ENCODE results near the gene RBM3. TPM values are rescaled to one million over a fixed set of nuclear protein-coding genes. Genes with fewer than 3 reads are reported as not detected.

The RBM3 gene
- total RNA-seq, 1 donor from 2014 or later = 273 TPM

DNA sequence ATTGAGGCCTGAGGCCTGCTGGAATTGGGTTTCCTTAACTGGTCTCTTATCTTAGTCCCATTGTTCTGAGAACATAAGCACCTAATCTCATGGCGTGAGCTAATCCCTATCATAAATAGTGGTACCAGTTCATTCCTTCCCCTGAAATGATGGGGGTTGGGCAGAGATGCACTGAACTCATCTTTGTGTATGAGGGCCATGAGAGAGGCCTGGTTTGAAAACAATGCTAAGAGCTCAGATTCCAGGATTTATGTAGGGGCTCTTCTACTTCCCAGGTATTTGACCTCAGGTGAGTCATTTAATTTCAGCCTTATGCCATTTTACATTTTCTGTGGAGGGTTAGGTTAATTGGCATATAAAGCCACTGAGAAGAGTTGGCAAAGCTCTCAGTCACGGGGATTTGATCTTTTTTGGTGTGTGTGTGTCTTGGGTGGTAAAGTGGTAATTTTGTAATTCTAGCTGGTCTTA is 4.4 kb downstream of the RBM3 start:
- ATAC-seq = no peak

DNA sequence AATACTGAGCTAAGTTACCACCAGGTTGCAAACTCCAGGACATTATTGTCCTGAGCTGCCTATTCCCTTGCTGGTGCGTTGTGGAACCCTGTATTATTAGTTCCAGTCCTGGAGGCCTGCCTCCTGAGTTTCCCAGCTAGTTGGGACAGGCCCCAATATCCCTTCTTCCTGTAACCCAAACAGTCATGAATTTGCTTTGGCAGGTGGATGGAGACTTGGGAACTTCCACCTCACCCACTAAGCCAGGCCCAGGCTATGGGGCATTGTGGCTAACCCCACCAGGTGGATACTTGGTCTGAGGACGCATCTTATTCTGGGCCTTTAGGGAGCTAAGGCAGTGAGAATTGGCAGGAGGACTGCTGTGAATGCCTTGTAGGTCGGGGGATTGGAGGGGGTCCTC is 5.0 kb downstream of the RBM3 start:
- ATAC-seq = no peak

DNA sequence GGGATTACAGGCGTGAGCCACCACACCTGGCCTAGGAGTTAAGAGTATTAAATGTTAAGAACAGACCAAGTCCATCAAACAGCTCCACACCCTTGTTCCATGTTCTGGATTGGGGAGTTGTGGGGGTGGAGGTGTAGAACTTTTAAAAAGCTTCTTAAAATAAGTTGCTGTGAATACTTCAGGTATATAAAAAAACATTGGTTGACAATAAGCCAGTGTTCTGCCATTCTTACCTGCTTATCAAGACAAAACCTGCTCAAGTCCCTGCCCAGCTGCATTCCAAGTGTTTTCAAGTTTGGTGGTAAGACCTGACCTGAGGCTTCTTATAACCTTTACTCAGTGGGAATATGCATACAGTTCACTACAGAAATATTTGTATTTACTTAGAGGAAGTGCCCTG is 6.4 kb downstream of the RBM3 start:
- ATAC-seq = peak; percentile 69

DNA sequence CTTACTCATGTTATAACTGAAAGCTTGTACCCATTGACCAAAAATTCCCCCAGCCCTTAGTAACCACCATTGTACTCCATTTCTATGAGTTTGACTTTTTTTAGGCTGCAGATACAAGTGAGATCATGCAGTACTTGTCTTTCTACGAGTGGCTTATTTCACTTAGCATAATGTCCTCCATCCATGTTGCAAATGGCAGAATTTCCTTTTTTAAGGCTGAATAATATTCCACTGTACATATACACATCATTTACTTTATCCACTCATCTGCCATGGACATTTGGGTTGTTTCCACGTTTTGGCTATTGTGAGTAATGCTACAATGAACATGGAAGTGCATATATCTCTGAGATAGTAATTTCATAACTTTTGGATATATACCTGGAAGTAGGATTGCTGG is 10.4 kb downstream of the RBM3 start:
- no peak for ATAC-seq

DNA sequence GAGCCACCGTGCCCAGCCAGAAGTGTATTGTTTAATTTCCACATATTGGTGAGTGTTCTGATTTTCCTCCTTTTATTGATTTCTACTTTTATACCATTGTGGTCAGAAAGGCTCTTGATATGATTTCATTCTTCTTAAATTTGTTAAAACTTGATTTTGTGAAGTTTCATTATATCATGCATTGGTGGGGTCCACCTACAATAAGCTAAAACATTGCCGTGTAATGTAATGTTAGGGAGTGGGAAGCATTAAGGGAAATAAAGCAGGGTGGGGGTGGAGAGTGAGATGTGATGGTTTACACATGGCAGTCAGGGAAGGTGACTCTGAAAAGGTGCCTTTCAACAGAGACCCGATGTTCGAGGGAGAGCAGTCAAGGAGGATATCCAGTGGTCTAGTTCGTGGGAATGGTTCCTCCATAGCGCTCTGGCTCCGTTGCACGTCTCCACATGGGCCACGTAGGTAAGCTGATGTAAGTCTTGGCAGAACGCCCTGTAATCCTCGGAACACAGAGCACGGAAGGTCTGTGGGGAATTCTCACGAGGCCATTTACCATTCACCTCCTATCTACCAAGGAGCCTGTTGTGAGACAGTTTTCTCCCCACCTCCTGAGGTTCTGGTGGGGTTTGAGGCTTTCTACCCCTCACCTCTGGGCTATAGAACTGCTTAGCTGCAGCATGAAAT is 15.3 kb downstream of the RBM3 start:
- no peak for ATAC-seq

DNA sequence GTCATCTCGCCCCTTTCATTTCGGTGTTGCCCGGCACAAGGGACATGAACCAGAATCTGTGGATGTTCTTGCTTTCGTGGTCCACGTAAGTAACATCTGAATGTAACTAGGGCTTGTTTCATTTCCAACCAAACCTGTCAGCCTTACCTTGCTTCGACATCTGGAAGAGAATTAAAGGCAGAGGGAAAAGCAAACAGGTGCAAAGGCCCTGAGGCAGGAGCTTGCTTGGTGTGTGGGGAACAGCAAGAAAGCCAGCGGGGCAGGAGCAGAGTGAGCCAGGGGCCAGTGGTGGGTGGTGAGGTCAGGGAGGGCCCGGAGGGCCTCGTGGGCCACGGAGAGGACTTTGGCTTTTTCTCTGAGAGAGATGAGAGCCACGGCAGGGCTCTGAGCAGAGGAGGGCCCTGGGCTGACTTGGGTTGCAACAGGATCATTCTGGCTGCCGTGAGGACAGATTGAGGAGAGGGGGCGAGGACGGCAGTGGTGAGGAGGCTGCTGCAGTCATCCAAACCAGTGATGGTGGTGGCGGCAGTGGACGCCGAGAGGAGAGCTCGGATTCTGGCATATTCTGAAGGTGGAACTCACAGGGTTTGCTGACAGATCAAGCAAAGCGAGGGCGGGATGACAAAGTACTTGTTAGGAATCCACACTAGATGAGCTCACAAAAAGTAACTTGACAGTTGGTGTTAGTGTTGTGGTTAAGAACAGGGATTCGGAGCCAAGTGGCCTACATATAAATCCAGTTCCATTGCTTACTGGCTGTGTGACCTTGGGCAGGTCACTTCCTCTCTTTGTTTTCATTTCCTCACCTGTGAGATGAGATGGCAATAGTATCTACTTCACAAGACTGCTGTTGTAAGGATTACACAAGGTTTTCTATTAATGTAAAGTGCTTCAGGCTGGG is 16.2 kb downstream of the RBM3 start:
- ATAC-seq = peak; percentile 78

DNA sequence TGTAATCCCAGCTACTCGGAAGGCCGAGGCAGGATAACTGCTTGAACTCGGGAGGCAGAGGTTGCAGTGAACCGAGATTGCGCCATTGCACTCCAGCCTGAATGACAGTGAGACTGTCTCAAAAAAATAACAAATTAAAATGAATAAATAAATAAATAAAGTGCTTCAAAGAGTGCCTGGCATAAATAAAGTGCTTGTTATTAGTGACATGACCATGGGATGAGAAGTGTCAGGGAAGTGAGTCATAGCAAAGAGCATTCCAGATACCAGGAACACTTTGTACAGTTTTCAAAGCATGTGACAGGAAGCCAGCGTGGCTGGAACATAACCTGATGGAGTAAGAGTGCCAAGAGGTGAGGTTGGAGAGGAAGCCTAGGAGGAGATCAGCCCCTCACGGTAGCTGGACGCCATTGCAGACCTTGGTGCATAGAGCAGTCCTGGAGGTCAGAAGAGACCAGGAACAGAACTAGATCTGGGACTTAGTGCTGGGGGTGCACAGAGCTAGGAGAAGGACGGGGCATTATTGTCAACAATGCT is 17.0 kb downstream of the RBM3 start:
- ATAC-seq = peak; percentile 68

DNA sequence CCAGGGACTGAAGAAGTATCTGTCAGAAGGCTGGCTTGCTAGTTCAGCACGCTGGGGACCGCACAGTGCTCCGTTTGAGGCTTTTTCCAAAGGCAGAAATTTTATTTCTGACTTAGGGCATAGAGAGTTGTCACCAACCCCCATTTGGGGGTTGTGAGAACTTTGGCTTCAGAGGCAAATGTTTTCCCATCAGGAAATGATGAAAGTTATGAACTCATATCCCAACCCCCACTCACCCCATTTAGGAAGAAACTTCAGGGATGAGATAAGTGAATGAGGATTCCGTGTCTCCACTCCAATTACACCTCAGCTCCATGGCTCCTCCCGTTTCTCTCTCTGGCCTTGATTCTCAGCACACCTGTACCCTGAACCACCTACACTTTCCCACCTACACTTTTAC is 18.7 kb downstream of the RBM3 start:
- ATAC-seq = no peak

DNA sequence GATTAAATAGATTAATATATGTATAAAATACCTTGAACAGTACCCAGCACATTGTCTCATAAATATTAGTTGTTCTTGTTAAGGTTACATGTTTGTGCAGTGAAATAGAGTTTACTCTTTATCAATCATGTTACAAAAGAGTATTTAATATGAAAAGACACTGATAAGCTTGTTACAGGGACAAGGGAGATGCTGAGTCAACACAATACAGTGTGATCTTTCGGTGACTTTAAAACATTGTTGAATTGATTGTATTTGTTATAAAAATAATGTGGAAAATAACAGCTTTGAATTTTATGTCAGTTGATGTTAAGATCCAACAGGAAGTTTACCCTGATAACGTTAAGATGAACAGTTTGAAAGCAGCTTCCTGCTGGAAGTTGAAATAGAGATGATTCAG is 21.6 kb downstream of the RBM3 start:
- no peak for ATAC-seq

DNA sequence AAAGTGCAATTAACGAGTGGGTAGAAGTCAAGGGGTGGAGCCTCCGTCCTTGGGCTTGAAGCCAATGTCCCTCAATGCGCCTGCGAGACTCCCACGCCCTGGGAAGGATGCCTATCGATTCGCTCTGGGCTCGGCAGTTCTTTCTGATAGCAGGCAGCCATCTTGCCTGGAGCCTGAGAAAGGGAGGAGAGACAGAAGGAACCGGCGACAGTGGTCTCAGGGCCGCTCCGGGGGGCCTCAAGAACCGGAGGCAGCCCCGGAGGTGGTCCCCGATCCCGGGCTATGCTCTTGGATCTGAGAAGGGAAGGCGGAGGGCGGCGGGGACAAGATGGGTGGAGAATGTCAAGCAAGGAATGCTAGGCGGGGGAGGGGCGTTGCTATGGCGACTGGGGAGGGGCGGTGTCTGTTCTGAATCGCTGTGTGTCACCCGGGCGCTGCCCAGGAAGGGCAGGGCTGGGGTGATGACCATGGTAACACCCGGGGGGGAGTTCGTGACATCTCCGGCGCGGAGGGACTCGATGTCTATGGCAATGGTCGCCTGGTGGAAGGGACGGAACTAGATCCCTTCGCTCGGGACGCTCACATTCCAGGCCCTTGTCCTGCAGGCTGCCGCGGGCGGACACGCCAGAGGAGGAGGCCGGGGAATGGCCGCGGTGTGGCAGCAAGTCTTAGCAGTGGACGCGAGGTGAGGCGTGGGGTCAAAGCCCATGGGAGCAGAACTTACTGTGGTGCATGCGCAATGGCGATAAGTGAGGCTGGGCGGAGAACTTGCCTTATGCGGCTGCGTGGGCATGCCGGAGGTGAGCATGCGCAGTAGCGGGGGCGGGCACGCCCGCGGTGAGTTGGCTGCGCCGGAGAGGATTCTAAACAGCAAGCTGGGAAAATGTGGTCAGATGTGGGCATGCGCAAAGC is 23.3 kb downstream of the RBM3 start, which contains the start of gene WDR13:
TSS of gene WDR13 (plus strand) at position 140 of the 912 bp plus-strand sequence. CDS start at position 645, 505 bp downstream.
- ATAC-seq = peak; percentile 95

DNA sequence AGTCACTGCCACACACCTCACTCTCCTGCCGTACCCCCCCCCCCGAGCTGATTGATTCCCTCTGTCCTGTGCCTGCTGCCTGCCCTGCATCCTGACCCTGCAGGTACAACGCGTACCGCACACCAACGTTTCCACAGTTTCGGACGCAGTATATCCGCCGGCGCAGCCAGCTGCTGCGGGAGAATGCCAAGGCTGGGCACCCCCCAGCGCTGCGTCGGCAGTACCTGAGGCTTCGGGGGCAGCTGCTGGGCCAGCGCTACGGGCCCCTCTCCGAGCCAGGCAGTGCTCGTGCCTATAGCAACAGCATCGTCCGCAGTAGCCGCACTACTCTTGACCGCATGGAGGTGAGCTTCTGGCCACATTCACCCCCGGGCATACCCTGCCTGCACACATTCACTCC is 24.3 kb downstream of the RBM3 start:
- no peak for ATAC-seq

DNA sequence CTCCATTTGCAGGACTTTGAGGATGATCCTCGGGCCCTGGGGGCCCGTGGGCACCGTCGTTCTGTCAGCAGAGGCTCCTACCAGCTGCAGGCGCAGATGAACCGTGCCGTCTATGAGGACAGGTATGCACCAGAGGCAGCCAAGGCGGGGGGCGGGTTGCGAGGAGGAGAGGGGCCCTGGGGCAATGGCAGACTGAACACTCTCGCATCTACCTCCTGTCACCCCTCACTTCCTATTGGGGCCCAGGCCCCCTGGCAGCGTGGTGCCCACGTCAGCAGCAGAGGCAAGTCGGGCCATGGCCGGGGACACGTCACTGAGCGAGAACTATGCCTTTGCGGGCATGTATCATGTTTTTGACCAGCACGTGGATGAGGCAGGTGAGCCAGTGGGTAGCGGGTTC is 25.1 kb downstream of the RBM3 start:
- ATAC-seq = no peak

DNA sequence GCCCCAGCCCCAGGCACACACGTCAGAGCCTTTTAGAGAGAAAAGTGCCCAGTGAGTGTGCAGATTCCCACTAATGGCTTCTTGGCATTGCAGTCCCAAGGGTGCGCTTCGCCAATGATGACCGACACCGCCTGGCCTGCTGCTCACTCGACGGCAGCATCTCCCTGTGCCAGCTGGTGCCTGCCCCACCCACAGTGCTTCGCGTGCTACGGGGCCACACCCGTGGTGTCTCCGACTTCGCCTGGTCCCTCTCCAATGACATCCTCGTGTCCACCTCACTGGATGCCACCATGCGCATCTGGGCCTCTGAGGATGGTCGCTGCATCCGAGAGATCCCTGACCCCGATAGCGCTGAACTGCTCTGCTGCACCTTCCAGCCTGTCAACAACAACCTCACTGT is 25.9 kb downstream of the RBM3 start:
- no peak for ATAC-seq

DNA sequence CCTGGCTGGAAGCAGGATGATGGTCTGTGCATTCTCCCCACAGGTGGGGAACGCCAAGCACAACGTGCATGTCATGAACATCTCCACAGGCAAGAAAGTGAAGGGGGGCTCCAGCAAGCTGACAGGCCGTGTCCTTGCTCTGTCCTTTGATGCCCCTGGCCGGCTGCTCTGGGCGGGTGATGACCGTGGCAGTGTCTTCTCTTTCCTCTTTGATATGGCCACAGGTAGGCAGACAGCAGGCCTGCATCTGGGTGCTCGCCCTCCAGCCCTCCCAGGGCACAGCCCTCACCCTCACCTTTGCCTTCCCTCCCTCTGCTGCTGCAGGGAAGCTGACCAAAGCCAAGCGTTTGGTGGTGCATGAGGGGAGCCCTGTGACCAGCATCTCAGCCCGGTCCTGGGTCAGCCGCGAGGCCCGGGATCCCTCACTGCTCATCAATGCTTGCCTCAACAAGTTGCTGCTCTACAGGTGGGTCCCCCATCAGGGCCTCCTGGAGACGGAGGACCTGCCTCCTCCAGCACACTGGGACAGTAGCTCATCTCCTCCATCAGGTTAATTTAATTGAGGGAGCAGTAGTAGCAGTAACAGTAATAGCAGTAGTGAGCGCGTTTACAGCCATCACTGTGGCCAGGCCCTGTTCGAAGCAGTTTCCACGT is 27.6 kb downstream of the RBM3 start:
- ATAC-seq = no peak

DNA sequence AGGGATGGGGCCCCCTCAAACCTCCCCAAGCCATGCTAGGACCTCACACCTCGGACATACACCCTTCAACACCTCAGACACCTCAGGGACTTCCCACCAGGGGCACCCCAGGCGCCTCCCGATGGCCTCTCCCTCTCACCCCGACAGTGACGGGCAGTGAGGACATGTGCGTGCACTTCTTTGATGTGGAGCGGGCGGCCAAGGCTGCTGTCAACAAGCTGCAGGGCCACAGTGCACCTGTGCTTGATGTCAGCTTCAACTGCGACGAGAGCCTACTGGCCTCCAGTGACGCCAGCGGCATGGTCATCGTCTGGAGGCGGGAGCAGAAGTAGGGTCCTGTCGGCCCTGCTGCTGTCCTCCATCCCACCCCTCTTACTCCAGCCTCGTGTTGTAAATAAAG is 30.4 kb downstream of the RBM3 start:
- ATAC-seq = no peak

DNA sequence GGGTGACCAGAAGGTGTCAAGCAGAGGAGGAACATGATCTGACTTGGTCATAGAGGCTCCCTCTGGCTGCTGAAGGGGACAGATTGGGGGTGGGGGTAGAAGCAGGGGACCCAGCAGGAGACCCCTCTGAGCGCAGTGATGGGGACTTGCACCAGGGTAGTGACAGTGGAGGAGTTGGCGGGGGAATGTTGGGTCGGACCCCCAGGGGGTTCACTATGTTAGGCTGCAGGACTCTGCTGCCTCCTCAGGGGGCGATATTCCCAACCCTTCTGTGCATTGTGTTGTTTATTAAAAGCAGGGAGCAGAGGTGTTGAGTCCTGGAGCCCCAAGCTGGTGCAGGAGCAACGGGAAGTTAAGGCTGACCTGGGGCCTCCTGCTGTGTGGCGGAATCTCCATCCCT is 31.8 kb downstream of the RBM3 start:
- peak; percentile 31 for ATAC-seq

DNA sequence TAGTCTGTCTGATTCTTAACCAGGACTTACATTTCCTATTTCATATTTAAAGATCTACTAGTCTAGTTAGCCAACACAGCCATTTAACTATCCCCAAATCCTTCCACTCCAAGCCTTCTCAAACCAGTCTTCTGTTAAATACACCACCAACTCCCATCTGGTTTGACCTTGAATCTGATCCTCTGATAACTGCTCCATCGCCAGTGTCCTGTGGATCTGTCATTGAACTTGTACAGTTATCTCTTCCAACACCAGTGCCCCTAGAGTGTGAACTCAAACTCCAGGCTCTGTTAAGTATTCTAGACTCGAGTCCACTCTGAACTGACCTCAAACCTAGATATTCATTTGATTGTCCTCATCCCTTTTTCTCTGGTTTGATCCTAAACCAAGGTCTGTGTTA is 37.4 kb downstream of the RBM3 start:
- no peak for ATAC-seq

DNA sequence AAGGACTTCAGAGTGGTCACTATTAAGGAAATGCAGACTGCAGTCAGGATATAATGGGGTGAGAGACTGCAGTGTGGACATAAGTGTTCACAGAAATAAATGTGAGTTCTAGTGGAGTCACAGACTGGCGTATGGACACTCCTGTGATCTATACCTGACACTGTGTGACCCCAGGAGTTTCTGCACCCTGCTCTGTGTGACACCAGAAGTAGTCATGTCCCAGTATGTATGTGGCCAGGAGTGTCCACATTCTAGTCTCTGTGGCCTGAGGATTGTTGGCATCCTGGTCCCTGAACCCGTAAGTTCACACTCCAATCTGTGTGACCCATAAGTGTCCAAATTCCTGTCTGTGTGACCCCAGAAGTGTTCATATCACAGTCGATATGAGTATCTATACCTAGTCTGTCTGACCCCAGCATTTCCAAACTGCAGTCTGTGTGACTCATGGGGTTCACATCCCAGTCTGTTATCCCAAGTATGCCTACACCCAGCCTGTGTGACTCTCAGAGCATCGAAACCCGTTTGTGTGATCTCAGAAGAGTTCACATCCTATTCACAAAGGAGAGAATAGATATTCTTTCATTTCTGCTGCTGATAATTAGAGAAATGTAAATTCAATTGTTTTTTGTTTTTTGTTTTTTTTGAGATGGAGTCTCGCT is 39.3 kb downstream of the RBM3 start:
- no peak for ATAC-seq

DNA sequence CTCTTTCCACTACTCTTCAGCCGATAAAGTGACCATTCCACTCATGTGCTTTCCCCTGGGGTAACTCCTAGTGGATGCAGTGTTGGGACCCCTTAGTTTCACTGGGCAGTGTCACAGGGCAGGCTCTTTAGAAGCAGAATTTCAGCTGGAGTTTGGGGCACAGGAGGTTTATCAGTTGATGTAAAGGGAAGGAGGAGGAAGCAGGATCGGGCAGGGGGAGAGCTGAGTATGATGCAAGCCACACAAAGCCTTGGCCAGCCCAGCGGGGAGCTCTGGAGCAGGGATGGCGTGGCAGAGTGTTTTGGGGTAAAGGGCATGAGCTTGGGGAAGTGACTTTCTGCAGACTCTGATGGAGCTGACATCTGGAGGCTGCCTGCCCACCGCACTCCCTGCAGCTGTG is 42.3 kb downstream of the RBM3 start:
- no peak for ATAC-seq

DNA sequence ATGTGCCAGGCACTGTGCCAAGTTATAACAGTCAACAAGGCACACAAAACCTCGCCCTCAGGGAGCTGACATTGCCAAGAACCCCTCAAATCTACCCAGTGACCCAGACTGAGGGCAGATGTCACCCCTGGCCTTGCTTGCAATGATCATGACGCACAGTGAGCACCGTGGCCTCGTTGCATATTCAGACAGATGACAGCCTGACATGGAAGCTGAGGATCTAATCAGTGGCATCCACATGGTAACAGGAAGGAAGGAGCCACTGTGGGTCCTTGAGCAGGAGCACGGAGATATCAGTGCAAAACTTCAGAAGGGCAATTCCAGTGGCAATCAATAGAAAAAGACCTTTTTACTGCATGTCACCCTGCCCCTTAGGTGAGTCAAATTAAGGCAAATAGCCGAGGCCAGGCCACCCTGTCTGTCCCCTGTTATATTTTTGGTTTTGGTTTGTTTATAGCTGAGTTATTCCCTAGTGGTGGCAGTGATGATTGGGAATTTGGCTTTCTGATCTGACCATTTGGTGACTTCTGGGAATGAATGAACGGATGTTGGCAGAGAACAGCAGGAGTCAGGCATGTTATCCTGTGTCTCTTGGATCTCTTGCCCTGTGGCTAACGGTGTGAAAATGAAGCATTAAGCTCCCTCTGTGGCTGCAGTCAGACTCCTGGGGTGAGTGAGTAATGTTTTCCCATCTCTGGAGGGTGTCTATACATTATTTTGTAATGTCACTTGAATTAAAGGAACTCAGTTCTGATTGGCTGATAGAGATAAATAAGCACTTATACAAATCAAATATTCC is 43.5 kb downstream of the RBM3 start:
- ATAC-seq = no peak
